ENCODE results near the gene MBD4. TPM values are rescaled to one million over a fixed set of nuclear protein-coding genes. Genes with fewer than 3 reads are reported as not detected.
"Not testable (repeated sequence)": the region's sequence is repeated elsewhere in the genome, so short reads cannot be mapped to it uniquely, and the experiment has no call there.

MBD4 gene
- polyA plus RNA-seq, 3 donors, result 41.8 to 50.0 (median 42.6) TPM

DNA sequence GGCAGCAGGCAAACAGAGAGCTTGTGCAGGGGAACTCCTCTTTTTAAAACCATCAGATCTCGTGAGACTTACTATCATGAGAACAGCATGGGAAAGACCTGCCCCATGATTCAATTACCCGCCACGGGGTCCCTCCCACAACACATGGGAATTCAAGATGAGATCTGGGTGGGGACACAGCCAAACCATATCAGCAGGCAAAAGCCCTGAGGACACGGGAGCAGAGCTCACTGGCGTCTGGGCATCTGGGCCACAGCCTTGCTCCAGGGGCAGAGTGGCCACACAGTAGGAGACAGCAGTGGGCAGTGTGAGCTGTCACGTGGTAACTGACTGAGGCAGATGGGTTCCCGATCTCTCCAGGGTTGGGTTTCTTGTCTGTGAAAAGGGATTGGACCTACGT lies 54.2 kb downstream of the MBD4 start:
- not testable (repeated sequence) for DNase-seq

DNA sequence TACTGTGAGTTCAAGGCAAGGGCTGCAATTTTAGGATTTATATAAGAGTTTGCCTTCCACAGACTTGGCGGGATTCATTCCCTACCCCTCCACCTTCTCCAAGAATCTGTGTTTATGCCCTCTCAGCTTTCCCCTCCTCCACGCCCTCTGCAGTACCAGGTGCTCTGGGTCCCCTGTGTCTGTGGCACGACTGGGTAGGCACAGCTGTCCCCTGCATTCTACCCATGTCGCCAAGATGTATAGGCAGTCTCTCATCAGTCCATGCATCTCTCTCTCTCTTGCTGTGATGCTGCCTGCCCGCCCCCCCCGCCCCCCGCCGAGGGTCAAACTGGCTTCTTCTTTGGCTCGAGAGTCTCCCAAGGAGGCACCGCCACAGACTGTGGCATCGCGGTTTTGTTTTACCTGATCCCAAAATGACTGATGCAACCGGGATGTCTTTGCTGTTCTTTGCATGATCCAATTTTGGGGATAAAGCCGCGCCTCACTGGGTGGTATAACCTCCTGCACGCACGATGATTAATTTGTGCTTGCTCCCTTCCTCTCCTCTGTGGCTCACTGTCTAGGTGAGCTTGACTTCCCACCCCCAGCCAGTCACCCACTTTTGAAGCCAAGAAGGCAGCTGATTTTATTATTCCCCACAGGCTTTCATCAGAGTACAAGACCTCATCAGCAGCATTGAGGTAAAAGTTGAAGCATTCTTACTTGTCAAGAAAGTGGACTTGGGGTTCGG lies 55.0 kb downstream of the MBD4 start:
- no peak for DNase-seq

- DNase-seq, result not testable (repeated sequence)
These were observed 55.6 kb downstream of the MBD4 start for GRCh38 chr3:129384103-129384502.

DNA sequence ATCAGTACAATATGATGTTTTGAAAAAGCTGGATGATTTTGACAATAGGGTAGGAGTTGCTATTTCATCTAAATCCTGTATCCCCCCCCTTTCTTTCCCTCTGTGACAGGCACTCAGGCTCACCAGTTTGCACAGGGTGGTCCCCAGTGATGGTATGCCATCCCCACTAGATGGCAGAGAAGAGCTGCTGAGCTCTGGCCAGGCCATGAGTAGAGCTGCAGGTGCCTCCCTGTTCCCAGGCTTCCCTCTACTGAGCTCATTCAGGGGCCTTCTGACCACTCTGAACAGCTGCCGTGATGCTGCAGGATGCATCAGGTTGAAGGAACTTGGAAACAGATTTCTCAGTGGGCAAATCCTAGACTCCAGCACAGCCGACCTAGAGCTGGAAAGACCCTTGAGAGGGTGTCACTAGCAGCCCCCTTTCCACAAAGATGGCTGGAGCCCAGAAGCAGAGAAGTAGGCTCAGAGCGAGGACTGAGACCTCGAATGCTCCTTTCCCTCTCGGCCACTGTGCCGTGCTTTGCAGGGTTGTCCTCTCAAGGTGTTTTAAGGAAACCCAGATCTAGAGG lies 56.4 kb downstream of the MBD4 start:
- DNase-seq, result peak; percentile 47

GRCh38 chr3:129382366-129382765 lies 57.4 kb downstream of the MBD4 start:
- no peak for DNase-seq

Other genes starting within 250 kb of the MBD4 start
- gene COPG1, start 190.3 kb downstream of the MBD4 start, polyA plus RNA-seq (ENCODE audit: insufficient read length in 3 of 3), result 100 to 1,000 TPM; 158 to 174 (median 168) TPM
- gene HMCES, start 161.1 kb downstream of the MBD4 start, polyA plus RNA-seq (ENCODE audit: insufficient read length in 3 of 3), result 10 to 100 TPM; 49.4 to 57.1 (median 50.2) TPM
- gene EFCAB12, start 11.3 kb downstream of the MBD4 start, polyA plus RNA-seq (ENCODE audit: insufficient read length in 3 of 3), result 1 to 10 TPM; 4.2 to 6.9 (median 5.7) TPM
- 10 to 100 TPM; 57.1 to 61.8 (median 59.1) TPM for gene IFT122, start 276 bp upstream of the MBD4 start, polyA plus RNA-seq (ENCODE audit: insufficient read length in 3 of 3)
- gene RHO, start 88.7 kb upstream of the MBD4 start, polyA plus RNA-seq (ENCODE audit: insufficient read length in 3 of 3), result under 1 TPM; 0.07 to 0.34 (median 0.10) TPM
- gene H1-8, start 103.2 kb upstream of the MBD4 start, polyA plus RNA-seq (ENCODE audit: insufficient read length in 3 of 3), result not detected
- 100 to 1,000 TPM; 135 to 142 (median 137) TPM for gene PLXND1, start 166.7 kb upstream of the MBD4 start, polyA plus RNA-seq (ENCODE audit: insufficient read length in 3 of 3)